NCI-H345 (cell line): ENCODE data around the gene DDX41.
"Not testable (repeated sequence)": the region's sequence is repeated elsewhere in the genome, so short reads cannot be mapped to it uniquely, and the experiment has no call there.

Source experiments
- DNase-seq: peaks from one replicate; lab custom pipeline; 2025; lab: John Stamatoyannopoulos, UW

Gene DDX41

DNA sequence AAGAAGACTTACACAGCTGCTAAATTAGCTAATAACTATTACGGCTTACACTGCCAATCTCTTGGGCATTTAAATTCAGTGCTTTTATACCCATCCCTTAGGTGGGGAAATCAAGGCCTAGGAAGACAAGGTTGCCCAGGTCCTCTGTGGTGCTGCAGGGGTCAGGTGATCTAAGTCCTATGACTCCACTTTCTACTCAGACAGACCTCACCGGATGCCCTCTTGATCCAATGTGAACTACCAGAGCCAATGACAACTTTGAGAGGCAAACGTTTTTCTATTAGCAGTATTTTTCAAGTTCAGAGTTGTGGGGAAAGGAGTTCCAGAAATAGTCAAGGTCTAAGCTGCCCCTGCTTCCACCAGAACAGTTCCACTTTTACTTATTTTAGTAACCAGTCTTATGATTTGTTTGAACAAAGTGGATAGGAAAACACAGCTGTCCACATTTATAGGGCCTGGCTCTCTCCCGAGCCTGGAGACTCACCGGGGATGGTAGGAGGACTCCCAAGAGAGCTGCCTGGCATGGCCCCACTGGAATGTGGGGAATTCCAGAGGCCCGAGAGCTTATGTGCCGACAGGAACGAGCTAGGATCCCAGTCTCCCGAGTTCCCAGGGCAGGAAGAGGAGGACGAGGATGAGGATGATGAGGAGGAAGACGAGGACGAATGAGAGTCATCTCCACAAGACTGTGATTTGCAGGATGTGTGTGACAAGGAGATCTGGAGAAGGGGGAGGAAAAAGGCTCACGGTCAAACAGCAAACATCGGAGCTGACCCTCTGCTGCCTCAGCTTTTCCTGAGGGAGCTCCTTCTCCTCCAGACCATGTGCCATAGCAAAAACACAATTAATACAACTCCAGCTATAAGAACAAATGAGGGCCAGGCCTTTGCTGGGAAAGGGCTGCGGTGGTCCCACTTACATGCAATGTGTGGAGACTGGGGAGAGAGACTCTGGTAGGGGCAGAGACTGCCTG, 20.9 kb upstream of the DDX41 start:
- DNase-seq: no peak

DNA sequence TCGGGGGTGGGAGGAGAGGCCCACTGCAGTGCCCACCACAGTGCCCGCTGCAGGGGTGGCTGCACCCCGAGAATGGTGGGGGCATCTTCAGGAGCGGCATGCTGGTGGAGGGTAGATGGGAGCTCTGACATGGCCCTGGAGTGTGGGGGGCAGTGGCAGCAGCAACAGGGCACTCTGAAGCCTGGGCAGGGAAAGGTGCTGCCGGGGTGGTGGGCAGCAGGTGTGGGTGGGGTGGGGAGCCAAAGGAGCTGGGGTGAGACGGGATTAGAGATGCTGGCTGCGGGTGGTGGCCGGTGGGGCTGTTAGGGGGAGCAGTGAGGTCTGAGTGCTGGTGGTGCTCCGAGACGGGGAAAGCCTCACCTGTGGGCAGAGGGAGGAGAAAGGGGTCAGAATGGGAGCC, 19.6 kb upstream of the DDX41 start:
- no peak for DNase-seq

DNA sequence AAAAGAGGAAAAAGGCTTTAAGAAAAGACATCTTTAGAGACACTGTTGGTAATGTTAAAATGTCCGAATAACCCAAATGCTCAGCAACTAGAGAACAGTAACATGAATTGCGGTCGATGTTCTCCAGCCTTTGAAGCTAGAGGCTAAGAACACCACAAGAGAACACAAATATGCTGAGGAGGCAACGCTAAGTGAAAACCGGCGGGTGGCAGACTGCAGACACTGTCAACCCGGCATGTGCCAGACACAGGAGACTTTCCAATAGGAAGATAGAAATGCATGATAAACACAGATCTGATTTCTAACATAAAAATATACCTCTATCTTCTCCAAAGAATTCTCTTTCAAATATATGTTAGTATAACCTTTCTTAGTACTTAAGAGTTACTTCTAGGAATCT, 18.4 kb upstream of the DDX41 start:
- no peak for DNase-seq

DNA sequence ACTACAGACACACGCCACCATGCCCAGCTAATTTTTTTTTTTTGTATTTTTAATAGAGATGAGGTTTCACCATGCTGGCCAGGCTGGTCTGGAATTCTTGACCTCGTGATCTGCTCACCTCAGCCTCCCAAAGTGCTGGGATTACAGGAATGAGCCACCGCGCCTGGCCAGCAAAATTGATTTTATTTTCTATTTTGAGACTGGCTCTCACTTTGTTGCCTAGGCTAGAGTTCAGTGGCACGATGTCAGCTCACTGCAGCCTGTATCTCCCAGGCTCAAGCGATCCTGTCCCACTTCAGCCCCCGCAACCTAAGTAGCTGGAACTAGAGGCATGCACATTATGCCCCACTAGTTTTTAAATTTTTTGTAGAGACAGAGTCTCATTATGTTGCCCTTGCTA, 17.7 kb upstream of the DDX41 start:
- DNase-seq: not testable (repeated sequence)

DNA sequence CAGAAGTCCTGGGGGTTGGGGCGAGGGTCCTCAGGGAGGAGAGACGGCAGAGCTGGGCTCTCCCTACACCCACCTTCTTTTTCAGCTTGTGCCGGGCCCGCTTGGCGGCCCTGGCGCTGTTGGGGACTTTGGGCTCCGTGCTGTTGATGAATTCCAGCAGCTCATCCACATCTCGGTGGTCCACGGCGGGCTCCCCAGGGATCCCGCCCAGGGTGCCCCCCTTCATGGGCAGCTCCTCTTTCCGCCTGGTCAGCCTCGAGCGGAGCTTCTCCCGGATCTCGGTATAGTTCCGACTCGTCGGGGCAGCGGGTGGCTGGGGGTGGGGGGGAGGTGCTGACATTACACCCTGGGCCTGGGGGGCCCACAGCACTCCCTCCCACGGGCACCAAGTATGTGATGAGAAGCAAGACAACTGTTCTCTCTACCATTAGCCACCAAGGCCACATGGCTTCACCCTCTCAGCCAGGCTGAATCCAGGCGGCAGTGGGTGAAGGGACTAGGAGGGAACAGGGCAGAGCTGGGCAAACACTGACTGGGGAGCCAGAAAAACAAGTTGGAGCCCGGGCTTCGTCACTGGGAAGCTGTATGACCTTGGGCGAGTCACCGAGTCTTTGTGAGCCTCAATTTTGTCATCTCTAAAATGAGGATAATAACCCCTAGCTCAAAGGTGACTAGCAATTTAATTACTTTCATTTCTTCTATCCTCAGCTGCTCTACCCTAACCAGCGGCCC, 14.6 kb upstream of the DDX41 start:
- DNase-seq: no peak

DNA sequence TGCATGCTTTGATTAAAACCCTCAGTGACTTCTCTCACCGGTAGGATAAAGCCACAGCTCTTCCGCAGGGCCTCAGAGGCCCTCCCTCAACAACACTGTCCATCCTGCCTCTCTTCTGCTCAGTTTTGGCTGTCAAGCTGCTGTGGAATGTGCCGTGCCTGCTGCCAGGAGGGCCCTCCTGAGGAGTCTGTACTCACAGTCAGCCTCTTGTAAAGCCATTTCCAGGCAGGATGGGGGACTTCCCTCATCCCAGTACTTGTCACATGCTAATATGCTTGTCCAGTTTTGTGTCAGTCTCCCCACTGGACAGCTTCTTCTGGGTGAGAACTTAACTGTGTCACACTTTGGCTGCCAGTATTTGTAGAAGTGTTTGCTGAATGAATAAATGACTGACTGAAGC, 13.9 kb upstream of the DDX41 start:
- no peak for DNase-seq

DNA sequence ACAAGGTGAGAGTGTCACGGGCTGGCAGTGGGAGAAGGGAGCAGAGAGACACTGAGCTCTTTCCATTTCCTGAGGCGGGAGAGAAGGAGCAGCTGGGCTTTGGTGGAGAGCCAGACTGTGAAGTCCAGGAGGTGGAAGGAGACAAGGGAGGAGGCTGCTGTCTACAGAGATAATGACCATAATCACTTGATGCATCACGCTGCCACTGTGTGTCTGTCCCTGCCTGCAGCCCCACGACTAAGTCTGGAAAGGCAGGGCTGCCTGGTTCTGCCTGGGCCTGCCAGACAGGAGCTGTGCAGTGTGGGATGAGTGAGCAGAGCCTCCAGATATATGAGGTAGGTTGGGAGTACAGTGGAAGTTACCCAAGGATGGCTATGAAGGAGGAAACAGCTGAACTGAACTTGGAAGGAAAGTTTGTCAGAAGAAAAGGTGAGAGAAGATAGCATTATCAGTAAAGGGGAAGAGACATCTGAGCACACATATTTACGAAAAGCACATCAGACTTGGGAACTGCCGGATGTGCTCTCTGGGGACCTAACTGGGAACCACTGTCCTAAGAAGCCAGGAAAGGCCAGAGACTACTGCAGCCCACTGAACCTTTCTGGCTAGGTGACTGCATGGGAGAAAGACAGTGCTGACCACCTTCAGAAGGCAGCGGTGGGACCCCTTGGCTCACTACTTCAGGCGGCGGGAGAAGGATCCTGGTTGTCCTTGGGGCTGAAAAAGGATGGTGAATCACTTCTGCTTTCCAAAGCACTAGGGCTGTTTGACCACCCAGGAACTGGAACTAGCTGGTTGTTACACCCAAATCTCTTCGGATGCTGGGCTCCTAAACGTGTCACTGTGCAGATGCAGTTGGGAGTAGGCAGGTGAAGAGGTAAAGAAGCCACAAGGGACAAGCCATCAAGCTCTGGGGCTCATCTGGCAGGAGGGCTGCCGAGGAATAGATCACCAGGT, 12.8 kb upstream of the DDX41 start:
- no peak for DNase-seq

DNA sequence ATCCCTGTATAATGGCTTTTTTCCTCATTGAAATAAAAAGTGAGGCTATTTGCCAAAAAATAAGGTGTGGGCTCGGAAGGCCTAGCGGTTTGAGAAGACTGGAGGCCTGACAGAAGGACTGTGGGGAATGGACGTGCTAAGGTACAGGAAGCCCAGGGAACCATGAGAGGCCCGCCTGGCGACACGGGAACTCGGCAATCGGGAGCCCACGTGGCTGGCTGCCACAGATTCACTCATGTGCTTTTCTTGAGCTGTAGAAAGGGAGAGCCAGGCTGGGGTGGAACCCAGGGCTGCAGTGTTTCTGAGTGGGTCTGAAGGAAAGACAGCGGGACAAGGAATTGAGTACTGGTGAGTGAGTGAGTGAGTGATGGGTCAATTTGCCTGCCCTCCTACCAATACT, 11.9 kb upstream of the DDX41 start:
- no peak for DNase-seq

DNA sequence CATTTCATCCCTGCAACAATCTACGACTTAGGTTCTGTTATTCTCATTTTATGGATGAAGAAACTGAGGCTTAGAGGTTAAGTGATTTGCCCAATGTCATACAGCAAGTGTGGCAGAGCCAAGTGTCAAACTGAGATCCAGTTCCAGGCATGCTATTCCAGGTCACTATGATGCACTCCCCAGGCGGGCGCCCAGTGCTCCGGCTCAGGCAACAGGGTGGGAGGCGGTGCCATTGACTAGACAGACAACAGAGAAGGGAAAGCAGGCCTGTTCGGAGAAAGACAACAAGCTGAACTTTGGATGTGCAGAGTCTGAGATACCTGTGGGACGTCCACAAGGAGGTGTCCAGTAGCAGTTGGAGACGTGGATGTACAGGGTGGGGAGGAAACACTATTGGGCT, 10.8 kb upstream of the DDX41 start:
- no peak for DNase-seq

DNA sequence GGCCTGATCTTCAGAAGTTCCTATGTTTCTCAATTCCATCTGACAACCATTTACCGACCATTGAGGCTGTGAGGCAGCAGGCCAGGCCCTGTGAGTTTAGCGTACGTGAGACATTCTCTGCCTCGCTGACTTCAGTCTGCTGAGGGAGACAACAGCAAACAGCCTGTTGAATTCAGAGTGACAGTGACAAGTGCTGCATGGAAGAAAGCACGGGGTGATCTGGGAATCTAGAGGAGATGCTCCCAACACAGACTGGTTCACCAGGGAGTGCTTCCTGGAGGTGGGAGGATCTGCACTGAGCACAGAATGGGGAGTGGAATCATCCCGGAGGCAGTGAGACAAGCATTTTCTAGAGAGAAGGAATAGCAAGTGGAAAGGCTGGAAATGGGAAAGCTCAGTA, 10.0 kb upstream of the DDX41 start:
- no peak for DNase-seq

DNA sequence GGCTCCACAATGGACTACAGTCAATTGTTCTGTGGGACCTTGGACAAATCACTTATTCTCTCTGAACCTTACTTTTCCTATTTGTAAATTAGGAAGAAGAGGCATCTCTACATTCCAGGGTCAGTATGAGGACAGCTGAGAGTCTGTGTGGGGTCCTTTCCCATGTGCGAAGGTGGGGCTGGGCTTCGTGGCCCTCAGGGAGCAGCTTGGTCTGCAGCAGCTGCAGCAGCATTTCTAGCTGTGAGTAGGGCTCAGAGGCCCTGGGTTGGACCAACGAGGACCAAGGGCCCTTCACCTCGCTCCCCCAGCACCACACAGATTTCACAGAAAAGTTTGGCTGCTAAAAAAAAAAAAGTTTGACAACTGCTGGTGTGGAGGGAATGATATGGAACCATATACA, 9.4 kb upstream of the DDX41 start:
- no peak for DNase-seq

DNA sequence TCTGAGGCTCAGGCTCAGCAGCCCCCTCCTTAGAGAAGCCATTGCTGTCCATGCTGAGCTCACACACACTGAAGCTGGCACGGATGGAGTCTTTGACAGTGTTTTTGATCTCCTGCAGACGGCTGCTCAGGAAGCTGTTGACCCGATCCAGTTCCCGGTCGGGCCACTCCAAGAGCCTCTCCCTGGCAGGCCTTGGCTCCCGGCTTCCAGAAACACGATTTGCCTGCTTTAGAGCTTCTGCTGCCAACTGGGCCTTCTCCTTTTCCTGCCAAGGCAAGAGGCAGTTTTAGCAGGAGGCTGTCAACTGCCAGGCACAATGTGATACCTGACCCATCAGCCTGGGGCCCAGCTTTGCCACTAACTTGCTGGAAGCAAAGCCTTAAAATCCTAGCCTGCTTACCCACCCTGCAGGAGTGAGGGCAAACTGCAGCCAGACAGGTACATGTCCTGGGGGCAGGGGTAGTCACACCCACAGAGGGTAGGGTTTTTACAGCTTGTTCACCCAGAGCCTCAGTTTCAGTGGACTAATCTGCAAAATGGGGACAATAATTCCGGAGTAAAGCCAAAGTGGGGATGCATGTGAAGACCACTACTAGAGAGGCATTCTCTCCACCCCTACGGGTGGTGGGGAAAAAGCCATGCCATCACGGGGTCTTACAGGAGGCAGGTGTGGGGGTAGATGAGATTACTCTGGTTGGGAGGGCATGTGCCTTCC, 8.3 kb upstream of the DDX41 start:
- no peak for DNase-seq

DNA sequence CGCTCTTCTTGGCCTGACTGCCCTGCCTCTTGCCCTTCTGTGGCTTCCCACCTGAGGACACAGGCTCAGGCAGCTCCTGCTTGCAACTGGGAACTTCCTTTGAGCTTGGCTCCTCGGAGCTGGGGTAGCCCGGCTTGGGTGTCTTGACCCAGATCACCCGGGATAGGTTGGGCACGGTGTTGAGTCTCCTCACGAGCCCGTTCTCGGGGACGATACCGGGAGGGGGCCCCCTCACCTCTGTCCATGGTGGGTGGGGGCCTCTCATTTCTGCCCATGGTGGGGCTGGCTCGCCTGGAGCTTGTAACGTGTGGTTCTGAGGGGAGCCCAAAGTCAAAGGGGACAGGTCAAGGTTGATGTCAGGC, 7.8 kb upstream of the DDX41 start:
- no peak for DNase-seq

DNA sequence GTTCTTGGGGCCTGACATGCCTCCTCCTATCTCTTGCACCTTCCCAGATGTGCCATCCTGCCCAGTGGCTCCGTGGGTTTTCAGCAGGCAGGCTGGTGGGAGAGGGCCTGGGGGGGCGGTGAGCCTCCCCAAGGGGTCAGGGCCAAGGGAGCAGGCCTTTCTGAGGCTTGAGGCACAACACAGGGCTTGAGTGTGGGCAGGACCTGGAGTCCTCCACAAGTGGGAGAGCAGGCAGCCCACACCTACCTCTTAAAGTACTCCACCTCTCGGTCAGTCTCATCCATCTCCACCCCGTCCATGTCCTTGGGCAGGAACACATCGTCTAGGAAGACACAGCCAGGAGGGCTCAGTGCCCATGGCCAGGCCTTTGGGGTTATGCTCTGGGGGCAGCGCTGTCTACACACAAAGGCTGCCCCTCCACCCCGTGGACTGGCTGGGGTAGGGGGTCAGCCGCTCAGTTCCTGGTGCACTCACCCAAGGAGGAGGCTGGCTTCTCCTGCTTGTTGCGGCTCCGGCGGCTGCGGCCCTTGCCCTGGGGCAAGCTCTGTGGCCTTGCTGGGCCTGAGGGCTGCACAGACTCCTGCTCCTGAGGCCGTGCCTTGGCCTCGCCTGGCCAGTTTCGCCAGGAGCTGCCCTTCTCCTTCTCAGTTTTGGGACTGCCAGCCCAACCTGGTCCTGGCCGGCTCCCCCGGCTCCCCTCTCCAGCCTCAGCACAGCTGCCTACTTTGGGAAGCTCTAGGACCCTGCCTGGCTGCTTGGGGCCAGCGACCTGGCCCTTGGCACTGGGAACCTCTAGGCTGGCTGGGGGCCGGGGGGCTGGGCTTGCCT, 7.2 kb upstream of the DDX41 start:
- no peak for DNase-seq

DNA sequence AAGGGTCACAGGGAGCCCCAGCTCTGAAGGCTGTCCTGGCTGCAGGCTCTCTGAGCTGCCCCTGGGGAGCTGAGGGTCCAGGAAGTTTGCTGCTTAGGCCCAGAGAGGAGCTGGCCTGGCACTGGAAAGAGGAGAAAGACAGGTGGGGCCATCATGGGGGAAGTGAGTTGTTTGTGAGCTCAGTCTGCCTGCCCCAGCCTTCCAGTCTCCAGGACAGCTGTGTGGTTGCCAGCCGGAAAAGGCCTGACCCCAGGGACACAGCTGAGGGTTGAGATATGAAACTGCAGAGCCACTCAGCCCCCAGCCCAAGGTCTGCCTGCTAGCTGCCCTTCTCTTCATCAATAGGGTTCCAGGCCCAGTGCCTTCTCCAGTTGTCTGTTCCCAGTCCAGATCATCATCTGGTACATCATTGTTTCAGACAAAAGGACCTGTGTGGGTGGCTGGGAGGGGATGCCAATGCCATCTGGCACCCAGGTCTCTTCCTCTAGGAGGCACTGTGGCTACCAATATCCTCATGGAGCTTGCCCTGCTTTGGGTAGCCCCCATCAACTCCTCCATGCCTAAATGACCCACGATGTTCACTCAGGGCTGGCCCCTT, 4.3 kb upstream of the DDX41 start:
- no peak for DNase-seq

DNA sequence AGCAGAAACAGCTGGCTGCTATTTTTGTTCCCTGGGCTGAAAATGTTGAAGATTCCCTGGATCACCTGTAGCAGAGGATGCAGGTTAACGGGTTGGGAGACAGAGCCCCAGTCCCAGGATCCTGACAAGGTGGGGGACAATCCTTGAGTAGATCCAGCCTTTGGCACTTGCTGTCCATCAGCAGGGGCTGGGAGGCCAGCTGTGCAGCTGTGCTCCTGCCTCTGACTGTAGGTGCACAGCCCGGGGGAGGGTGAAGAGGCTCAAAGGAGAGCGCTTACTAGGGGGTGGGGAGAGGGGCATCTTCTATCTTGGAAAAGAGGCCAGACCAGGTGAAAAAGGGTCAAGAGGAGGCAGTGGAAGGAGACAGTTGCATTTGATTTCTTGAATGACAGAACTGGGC, 3.5 kb upstream of the DDX41 start:
- DNase-seq: no peak

DNA sequence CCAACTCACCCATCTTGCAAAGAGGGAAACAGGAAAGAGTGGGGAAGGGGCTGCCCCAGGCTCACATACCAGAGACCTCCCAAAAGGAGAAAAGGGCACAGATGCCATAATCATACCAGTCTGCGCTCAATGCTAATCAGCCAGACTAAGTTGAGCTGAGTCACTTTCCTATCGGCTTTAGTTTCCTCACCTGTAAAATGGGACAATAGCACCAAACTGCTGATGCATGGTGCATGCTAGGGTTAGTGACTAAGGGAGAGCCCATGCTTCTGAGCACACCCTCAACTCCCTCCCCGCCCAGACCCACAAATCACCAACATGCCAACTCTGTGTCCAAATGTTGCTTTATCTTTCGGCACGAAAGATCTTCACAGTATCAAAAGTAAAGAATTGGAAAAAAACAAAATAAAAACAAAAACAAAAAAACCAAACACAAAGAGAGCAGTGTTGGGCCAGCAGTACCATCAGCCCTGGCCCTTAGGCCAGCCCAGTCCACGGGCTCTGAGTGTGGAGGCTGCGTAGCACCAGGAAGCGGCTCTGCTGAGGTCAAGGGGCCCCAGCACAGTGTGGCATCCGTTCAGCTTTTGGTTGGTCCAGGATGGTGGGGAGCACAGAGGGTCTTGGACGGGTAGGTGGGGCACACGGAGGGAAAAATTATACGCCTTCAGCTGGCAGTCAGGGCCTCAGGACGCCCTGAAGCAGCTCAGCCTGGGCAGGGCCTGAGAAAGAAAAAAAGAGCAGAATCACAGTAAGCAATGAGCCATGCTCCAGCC, 2.9 kb upstream of the DDX41 start:
- DNase-seq: no peak

DNA sequence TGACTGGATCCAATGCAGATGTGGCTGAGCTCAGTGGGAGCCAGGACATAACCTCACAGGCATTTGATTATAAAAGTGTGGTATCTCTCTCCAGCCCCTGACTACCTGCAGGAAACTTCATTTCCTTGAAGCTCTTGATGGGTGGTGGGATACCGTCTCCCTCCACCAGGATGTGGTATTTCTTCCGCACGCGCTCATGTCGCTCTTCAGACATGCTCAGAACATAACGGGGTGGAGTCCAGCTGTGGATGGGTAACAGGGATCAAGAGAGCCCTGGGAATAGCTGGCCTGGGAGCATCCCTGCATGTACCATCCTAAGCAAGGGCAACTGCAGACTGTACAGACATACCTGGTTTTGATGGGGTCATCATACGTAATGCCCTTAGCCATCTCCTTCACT, 1.2 kb downstream of the DDX41 start:
- no peak for DNase-seq

DNA sequence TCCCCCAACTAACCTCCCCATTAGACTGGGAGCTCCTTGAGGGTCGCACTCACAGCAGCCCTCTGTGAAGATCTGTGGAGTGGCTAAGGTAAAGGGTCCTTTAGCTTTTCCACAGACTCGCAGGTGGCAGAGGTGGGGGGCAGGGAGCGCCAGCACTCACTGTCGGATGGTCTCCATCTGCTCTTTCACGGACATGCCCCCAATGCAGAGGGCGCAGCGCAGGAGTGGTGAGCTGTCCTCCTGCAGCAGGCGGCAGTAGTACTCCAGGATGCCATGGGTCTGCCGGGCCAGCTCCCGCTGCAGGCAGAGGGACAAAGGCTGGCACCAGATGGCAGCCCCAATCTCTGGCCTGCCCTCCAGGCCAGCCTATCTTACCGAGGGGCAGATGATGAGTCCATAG, 2.2 kb downstream of the DDX41 start:
- DNase-seq: no peak

DNA sequence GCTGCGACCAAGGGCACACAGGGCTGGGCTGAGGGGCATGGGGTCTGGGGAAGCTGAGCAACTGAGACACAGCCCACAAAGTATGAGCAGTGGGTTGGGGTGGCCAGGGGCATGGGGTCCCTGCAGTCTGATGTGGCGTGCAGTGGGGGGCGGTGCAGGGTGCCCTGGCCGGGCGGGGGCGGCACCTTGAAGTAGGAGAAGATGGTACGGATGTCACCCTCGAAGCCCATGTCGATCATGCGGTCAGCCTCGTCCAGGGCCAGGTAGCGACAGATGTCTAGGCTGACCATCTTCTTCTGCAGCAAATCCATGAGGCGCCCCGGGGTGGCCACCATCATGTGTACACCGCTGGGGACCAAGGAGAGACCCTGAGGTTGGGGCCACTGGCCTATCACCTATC, 3.3 kb downstream of the DDX41 start:
- DNase-seq: no peak
